ENCODE data around the gene ACOT7. TPM values are rescaled to one million over a fixed set of nuclear protein-coding genes. Genes with fewer than 3 reads are reported as not detected.

ACOT7 gene
- total and polyA plus RNA-seq, 2 donors (not counting 1 experiment from before 2014, with no cell fraction given), result 4.2 to 4.6 TPM

DNA sequence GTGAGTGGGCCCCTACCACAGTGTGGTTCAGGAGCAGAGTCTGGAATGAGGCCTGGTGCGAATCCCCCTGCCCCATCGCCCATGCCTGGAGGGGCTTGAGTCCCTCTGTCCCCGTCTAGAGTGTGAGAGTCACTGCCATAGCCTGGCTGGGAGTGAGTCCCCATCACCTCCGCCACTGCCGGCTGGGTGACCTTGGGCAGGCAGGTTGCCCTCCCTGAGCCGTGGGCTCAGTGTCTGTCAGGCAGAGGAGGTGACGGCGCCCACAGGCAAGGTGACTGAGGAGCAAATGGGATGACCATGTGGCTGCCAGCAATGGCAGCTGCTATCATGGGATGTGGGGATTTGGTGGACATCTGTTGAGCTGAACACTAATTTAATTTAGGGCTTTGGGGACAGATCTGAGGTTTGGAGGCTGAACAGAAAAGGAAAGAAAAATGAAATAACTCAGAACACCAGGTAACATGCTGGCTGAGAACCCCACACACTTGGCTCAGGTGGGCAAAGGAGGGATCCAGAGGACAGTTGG lies 94.6 kb downstream of the ACOT7 start:
- H3K4me3 ChIP-seq (ENCODE audit: control extremely low read depth in 1 of 5, extremely low read depth in 1 of 5, insufficient read depth in 1 of 5, low read depth in 2 of 5, low read length in 4 of 5), result no peak overlapping the region
- no peak overlapping the region for H3K27ac Mint-ChIP-seq
- TF ChIP-seq CTCF (IDR thresholded peaks at IDR 0.05), result no peak
- no peak for TF ChIP-seq EZH2 (IDR thresholded peaks at IDR 0.05; ENCODE audit: borderline replicate concordance, insufficient read depth, low read depth, low read length, poor library complexity, severe bottlenecking)
- H3K36me3 ChIP-seq (replicated peaks in 1 of 2; ENCODE audit: control extremely low read depth in 1 of 2, control insufficient read depth in 1 of 2, extremely low read depth in 1 of 2, insufficient read depth in 2 of 2, low read length in 1 of 2), result no peaks in the 10 kb centered on the region
- no peaks in the 10 kb centered on the region for H3K9me3 ChIP-seq (ENCODE audit: control extremely low read depth in 1 of 3, control insufficient read depth in 2 of 3, insufficient read depth in 1 of 3, low read length in 2 of 3)
- no peak for ATAC-seq (ENCODE audit: low read depth)
- no peak overlapping the region for H3K9ac ChIP-seq (ENCODE audit: low read length)
- POLR2A ChIA-PET, result no interaction called here
- H3K4me3 Mint-ChIP-seq, result no peak overlapping the region
- CTCF ChIA-PET, result no interaction called here
- H3K4me2 ChIP-seq (replicated peaks; ENCODE audit: low read depth, low read length, poor library complexity, severe bottlenecking), result no peak overlapping the region
- no peaks in the 10 kb centered on the region for H3K4me1 Mint-ChIP-seq
- H3K27me3 Mint-ChIP-seq, result no peaks in the 10 kb centered on the region
- H4K20me1 ChIP-seq (ENCODE audit: control insufficient read depth, insufficient read depth, low read length, poor library complexity, severe bottlenecking), result no peaks in the 10 kb centered on the region
- no peak for DNase-seq
- no peaks in the 10 kb centered on the region for H3K27me3 ChIP-seq (replicated peaks in 1 of 4; ENCODE audit: control extremely low read depth in 1 of 4, control insufficient read depth in 3 of 4, insufficient read depth in 4 of 4, low read length in 3 of 4)
- intact Hi-C loops (cut with micrococcal nuclease), result no loop called here
- H2AFZ ChIP-seq (ENCODE audit: insufficient read depth, low read depth, low read length, poor library complexity, severe bottlenecking), result no peak overlapping the region
- no peak overlapping the region for H3K27ac ChIP-seq (ENCODE audit: low read length in 2 of 2)
- no peaks in the 10 kb centered on the region for H3K79me2 ChIP-seq (ENCODE audit: control insufficient read depth, insufficient read depth, low read length)
- WGBS (ENCODE audit: insufficient coverage), result 98% methylated on average over 8 of the region's 8 CpGs
- H3K4me1 ChIP-seq (ENCODE audit: control insufficient read depth in 2 of 2, insufficient read depth in 2 of 2, low read length in 2 of 2), result no peaks in the 10 kb centered on the region
- H3K9me3 Mint-ChIP-seq (ENCODE audit: insufficient read depth), result no peaks in the 10 kb centered on the region

DNA sequence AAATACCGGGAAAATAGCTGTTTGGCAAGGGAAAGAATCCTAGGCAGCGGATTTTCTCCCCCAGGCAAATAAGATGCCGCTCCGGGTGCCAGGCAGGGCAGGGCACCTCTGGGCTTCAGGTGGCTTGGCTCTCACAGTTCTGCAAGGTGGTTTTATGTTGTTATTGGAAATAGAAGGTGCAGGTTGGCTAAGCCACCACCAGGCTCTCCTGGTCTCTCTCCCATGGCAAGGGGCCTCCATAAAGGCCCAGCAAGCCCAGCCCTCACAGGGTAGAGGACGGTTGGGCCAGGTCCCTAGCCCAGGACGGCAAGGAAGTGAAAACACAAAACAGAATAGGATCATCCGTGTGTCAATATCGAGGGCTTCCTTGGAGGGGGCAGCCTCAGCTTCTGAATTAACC lies 95.0 kb downstream of the ACOT7 start:
- no peaks in the 10 kb centered on the region for H3K4me1 ChIP-seq (ENCODE audit: control insufficient read depth in 2 of 2, insufficient read depth in 2 of 2, low read length in 2 of 2)
- intact Hi-C loops (cut with micrococcal nuclease), result no loop called here
- H3K4me3 Mint-ChIP-seq, result no peak overlapping the region
- H3K9me3 ChIP-seq (ENCODE audit: control extremely low read depth in 1 of 3, control insufficient read depth in 2 of 3, insufficient read depth in 1 of 3, low read length in 2 of 3), result no peaks in the 10 kb centered on the region
- DNase-seq (no peak), ATAC-seq (ENCODE audit: low read depth) (no peak)
- H3K9me3 Mint-ChIP-seq (ENCODE audit: insufficient read depth), result no peaks in the 10 kb centered on the region
- H3K27ac ChIP-seq (ENCODE audit: low read length in 2 of 2), result no peak overlapping the region
- no peak overlapping the region for H3K4me2 ChIP-seq (replicated peaks; ENCODE audit: low read depth, low read length, poor library complexity, severe bottlenecking)
- TF ChIP-seq EZH2 (IDR thresholded peaks at IDR 0.05; ENCODE audit: borderline replicate concordance, insufficient read depth, low read depth, low read length, poor library complexity, severe bottlenecking) (no peak), CTCF (IDR thresholded peaks at IDR 0.05) (no peak)
- H2AFZ ChIP-seq (ENCODE audit: insufficient read depth, low read depth, low read length, poor library complexity, severe bottlenecking), result no peak overlapping the region
- no peak overlapping the region for H3K4me3 ChIP-seq (ENCODE audit: control extremely low read depth in 1 of 5, extremely low read depth in 1 of 5, insufficient read depth in 1 of 5, low read depth in 2 of 5, low read length in 4 of 5)
- no peak overlapping the region for H3K9ac ChIP-seq (ENCODE audit: low read length)
- ChIA-PET POLR2A (no interaction called here), CTCF (no interaction called here)
- no peaks in the 10 kb centered on the region for H3K4me1 Mint-ChIP-seq
- H3K27ac Mint-ChIP-seq, result no peak overlapping the region
- 98% methylated on average over 8 of the region's 8 CpGs for WGBS (ENCODE audit: insufficient coverage)
- H4K20me1 ChIP-seq (ENCODE audit: control insufficient read depth, insufficient read depth, low read length, poor library complexity, severe bottlenecking), result no peaks in the 10 kb centered on the region
- H3K79me2 ChIP-seq (ENCODE audit: control insufficient read depth, insufficient read depth, low read length), result no peaks in the 10 kb centered on the region
- H3K27me3 ChIP-seq (replicated peaks in 1 of 4; ENCODE audit: control extremely low read depth in 1 of 4, control insufficient read depth in 3 of 4, insufficient read depth in 4 of 4, low read length in 3 of 4), result no peaks in the 10 kb centered on the region
- no peaks in the 10 kb centered on the region for H3K27me3 Mint-ChIP-seq
- no peaks in the 10 kb centered on the region for H3K36me3 ChIP-seq (replicated peaks in 1 of 2; ENCODE audit: control extremely low read depth in 1 of 2, control insufficient read depth in 1 of 2, extremely low read depth in 1 of 2, insufficient read depth in 2 of 2, low read length in 1 of 2)
